GM18907 (cell line): ENCODE measurements around the gene LPCAT2.

Source experiments
- ATAC-seq: cut with Tn5 transposase; IDR thresholded peaks from one replicate; pipeline ENCODE4 v1.9.1; 2021; ENCODE audit warnings: mild to moderate bottlenecking, moderate library complexity; ENCODE audit not compliant: unreplicated experiment

Gene LPCAT2

DNA sequence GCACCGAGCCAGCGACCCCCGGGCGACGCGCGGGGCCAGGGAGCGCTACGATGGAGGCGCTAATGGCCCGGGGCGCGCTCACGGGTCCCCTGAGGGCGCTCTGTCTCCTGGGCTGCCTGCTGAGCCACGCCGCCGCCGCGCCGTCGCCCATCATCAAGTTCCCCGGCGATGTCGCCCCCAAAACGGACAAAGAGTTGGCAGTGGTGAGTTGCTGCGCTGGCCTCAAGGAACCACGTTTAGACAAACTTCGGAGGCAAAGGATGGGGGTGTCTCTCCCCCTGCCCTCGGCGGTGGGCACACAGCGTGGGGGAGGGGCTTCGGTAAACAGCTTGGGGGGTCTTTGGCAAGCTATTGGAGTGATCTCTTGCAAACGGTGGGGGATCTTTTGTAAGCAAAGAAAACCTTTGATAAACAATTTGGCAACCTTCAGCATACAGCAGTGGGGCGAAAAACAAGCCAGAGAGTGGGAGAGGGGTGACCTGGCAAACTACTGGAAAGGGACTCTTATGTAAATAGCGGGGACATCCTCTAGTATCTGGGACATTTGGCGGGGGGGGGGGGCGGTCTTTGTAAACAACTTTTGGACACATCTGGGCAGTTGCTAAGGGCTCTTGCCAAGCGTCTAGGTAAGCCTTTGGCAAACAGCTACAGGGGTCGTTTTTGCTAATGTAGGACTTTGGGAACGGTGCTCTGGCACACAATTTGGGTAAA, 29.3 kb upstream of the LPCAT2 start:
- ATAC-seq: no peak

DNA sequence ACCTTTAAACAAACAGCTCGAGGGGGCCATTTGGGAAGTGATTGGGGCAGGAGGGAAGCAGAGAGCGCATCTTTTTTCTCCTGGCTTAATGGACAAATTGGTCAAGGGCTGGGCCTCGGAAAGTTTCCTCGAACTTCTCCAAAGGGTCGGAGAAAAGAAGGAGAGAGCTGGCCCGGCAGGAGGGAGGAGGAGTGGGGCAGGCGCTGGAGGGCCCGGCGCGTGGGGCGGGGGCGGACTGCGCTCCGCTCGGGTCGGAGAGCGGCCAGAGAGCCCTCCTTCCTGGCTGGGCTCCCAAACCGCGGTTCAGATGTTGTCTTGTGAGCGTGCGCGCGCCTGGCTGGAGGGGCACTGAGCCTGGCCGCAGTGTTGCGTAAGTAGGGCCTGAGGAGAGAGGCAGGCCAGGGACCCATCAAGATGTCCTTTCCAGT, 28.6 kb upstream of the LPCAT2 start:
- ATAC-seq: no peak

- ATAC-seq: no peak
Measured at GRCh38 chr16:55481023-55481422, 27.8 kb upstream of the LPCAT2 start.

DNA sequence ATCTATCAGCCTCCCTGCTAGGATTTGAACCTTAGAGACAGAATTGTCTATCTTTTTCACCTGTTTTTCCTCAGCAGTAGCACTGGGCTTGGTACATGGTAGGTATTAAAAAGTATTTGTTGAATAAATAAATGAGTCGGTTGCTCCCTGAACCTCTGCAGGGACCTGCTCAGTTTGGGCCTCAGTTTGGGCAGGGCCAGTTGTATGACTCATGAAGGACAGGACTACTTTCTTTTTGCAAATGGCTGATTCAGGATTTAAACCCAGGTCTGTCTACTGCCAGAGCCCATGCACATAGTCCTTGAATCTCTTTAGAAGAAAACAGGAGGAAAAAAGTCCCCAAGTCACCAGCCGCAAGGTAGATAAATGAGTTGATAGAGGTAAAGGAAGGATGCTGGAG, 26.8 kb upstream of the LPCAT2 start:
- ATAC-seq: no peak

DNA sequence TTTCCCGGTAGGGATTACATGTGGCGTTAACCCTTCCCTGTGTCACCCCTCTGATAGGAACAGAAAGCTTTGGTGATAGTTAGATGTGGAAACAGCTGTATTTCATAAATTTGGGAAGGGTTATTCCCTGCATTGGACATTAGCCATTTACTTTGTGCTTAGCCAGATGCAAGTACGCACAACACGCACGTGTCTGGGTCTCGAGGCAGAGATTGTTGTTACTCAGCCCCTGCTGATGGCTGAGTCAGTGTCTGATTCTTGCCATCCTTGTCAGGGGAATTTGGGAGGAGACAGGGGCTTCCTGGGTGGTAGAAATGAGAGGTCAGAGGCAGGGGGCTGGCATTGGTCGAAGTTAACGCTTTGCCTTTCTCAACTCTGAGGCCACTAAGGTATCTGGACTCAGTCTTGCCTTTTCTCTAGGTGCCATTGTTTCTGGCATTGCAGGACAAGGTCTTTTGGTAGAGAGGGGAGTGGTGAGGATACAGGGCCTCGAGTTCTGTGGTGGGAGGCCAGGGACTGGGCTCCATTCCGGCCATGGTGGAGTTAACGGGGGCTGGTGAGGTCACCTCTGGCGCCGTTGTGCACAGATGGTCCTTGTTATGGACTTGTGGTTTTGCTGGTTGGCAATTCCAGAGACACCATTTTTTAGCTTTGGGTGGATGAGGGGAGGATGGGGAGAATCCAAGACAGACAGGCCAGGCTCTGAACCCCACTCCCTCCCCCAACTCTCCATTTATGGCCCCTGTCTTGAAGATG, 21.6 kb upstream of the LPCAT2 start:
- no peak for ATAC-seq

DNA sequence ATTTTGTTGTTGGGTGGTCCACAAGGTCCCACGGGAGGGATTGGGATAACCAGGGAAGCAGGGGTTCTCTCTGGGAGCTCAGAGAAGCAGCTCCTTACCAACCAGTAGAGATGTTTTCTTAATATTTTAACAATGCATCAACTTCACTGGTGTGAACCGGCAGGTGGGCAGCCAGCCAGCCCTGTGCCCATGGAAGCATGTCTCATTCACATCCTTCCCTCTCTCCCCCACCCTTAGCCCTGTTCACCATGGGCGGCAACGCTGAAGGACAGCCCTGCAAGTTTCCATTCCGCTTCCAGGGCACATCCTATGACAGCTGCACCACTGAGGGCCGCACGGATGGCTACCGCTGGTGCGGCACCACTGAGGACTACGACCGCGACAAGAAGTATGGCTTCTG, 20.6 kb upstream of the LPCAT2 start:
- ATAC-seq: no peak

GRCh38 chr16:55489119-55489955, 19.5 kb upstream of the LPCAT2 start:
- no peak for ATAC-seq

DNA sequence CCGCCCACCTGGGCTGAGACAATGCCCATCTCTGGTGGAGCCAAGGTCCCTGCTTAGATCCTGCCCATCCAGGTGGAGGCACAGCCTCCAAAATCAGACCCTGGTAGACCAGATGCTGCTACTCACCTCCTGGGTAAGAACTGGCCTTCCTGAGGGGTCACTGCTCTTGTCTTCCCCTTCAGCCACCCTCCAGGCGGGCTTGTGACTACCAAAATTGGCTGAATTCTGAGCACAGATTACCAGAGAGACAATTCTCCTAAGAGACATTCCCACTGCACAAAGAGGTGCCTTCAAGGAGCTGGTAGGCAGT, 19.0 kb upstream of the LPCAT2 start:
- no peak for ATAC-seq

DNA sequence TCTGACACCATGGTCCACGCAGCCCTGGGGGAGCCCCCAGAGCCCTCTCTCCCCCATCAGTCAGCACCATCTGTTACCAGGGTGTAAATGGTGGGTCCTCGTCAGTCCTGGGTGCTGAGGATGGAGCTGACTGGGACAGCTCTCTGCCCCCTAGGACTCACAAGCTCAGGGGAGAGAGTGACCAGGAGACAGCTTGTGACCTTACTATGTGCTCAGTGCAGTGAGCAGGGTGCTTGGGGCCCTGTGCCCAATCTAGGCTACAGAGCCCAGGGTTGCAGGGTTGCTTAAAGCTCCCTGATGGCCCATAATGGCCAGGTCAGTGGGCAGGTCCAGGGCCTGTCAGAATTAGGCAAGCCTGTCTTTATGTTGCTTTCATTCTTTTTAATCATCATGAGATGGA, 18.6 kb upstream of the LPCAT2 start:
- ATAC-seq: no peak

GRCh38 chr16:55491691-55492090, 17.2 kb upstream of the LPCAT2 start:
- no peak for ATAC-seq

DNA sequence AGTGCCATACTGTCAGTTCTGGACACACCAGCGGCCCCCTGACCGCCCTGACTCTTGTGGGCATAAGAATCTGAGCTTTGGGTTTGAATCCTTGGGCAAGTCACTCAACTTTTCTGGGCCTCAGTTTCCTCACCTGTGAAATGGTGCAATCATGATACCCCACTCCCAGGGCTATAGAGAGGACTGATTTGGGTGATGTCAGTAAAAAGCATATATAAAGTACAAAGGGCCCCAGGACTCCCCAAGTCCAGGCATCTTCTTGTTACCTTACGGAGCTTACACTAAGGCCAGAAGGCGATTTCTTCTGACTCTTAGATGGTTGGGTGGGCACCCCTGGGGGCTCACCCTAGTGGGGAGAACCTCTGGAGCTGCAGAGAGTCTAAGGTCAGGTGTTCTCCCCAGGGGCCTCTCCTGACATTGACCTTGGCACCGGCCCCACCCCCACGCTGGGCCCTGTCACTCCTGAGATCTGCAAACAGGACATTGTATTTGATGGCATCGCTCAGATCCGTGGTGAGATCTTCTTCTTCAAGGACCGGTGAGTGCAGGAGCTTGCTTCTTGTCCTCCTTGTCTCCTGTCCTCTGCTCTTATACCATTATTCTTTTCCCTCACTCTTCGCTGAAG, 16.0 kb upstream of the LPCAT2 start:
- ATAC-seq: no peak

DNA sequence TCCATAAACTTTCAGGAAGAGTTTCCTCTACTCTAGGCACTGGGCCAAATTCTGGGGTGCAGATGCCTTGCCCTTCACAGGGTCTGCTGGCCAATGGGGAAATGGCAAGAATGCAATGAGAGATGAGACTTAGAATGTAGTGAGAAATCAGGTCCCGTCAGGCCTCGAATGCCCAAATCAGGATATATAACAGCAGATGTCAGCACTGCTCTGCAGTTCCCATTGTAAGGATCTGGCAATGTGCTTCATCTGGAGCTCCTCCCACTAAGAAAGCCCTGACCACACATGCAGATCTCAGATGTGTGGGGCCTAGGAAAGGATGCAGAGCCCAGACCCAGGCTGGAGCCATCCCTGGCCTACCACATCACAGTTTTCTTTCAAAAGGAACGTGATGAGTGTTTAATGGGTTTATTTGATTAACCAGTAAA, 13.9 kb upstream of the LPCAT2 start:
- no peak for ATAC-seq

GRCh38 chr16:55495616-55496289, 13.1 kb upstream of the LPCAT2 start:
- no peak for ATAC-seq

DNA sequence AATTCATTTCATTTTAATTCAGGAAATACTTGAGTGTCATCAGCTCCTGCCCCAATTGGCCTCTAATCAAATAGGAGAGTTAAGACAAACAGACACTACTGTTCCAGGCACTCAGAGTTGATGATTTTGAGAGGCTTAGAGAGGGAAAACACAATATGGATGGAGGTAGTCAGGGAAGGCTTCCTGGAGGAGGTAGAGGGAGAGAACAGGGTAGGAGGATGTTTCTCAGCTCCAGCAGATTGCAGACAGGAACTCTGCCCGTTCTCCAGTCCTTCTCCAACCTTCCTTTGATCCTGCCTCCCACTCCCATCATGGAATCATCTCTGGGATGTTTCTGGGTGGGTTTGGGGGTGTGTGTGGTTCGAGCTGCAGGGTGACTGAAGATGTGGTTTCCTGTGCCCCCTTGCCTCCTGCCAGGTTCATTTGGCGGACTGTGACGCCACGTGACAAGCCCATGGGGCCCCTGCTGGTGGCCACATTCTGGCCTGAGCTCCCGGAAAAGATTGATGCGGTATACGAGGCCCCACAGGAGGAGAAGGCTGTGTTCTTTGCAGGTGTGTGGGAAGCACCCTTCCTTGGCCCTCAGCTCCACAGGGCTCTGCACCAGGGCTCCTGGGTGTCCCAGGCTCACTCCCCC, 12.2 kb upstream of the LPCAT2 start:
- ATAC-seq: no peak

DNA sequence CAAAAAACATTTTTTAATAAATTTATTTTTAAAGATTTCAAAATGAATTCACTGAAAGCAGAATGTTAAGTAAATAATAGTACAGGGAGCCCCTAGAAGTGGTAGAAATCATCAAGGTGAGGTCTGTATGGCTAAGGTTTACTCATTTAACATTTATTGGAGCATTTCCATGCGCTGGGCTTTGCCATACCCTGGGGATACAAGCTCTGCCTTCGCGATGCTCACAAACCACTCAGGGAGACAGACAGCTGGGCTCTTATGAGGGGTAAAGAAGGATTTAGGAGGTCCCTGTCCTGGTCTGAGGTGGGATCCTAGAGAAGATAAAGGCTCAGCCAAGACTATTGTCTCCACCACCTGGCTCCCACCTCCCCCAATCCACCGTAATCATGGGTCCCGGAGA, 11.3 kb upstream of the LPCAT2 start:
- ATAC-seq: no peak

DNA sequence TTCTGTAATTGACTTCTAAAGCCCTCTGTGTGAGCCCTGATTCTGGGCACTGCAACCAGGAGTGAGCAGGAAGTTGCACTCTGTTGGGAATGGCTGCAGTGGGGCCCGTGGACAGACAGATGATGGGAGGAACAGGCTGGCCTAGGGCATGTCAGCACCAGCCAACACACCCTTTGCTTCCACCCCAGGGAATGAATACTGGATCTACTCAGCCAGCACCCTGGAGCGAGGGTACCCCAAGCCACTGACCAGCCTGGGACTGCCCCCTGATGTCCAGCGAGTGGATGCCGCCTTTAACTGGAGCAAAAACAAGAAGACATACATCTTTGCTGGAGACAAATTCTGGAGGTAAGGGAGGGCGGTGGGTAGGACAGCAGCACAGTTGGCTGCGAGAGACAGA, 10.8 kb upstream of the LPCAT2 start:
- no peak for ATAC-seq

GRCh38 chr16:55499281-55499680, 9.6 kb upstream of the LPCAT2 start:
- ATAC-seq: no peak

DNA sequence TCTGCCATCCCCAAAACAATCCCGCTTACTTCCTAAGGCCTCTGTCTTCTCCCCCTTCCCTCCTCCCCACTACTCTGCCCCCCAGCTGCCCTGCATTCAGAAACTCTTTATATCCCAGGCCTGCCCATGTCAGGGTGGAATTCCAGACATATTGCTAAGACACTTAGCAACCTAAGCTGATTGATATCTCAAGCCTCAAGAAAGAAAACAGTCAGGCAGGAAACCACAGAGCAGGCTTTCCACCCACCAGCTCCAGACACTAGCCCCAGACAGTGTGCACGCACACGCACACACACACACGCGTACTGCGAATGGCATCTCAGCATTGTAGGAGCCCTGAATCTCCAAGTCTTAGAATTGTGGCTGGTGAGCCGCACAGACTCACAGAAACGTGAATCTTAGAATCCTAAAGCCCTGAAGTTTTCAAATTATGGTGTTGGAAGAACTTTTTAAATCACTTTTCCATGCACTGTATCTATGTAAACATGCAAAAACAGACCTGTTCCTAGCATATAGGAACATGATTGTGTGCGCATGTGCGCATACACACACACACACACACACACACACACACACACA, 8.8 kb upstream of the LPCAT2 start:
- no peak for ATAC-seq

DNA sequence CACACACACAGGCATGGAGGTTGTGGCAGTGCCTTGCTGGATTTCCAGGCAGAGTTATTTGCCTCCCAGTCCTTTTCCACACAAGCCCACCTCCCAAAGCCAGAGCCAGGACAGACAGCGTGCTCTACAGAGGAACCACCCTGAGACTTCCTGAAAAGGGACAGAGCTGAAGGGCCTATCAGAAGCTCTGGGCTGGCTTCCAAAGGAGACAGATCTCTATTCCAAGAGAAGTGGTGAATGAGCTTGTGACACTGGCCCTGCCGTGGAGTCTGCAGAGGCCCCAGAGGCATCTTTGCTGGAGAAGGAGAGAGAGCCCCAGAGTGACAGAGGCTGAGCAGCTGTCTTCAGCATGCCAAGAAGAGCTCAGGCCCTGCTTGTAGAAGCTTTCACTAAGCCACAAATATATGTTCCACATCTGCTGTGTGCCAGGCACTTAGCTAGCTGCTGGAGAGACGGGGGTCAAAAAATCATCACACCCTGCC, 8.3 kb upstream of the LPCAT2 start:
- no peak for ATAC-seq
